IMR-90 (cell line): Measurements from ENCODE around the gene ALS2CL. TPM values are rescaled to one million over a fixed set of nuclear protein-coding genes. Genes with fewer than 3 reads are reported as not detected.

Experiments
- ATAC-seq: fragments of 200-7000 bp; cut with Tn5 transposase; 2 replicates; pipeline ENCODE4 v1.9.1; 2020; ENCODE audit warnings: low read depth, mild to moderate bottlenecking, moderate library complexity
- BruUV-seq: library from RNA; stranded (reverse); fragments of 400-500 nt; replicated peaks from 2 replicates; lab custom pipeline; 2021; lab: Mats Ljungman, UMichigan
- CTCF ChIA-PET: fragments of 300-600 bp; formaldehyde crosslinking; extraction: SDS; loops from one replicate; lab custom pipeline; 2021; ENCODE audit warnings: antibody characterized with exemption; lab: Yijun Ruan, JAX
- POLR2A ChIA-PET: fragments of 300-600 bp; sonication (Branson Sonifier 250); formaldehyde crosslinking; loops from one replicate; lab custom pipeline; 2022; ENCODE audit warnings: antibody characterized with exemption; ENCODE audit not compliant: unreplicated experiment; lab: Charles Lee
- DNase-seq: peaks from one replicate; pipeline ENCODE4 v3.0.0; 2013
- H2AFZ ChIP-seq: replicated peaks from 2 replicates; pipeline ENCODE3; 2013; ENCODE audit warnings: low read length, mild to moderate bottlenecking; ENCODE audit not compliant: poor library complexity
- H2AK5ac ChIP-seq: 2 replicates; pipeline ENCODE4 v1.6.1; 2013; ENCODE audit warnings: low read depth, low read length, inconsistent platforms
- H2AK9ac ChIP-seq: replicated peaks from 2 replicates; pipeline ENCODE3; 2013; ENCODE audit warnings: mild to moderate bottlenecking, low read depth, low read length, moderate library complexity; ENCODE audit not compliant: poor library complexity
- H2BK120ac ChIP-seq: 2 replicates; pipeline ENCODE4 v1.6.1; 2013; ENCODE audit warnings: low read depth, low read length, inconsistent platforms
- H2BK15ac ChIP-seq: 3 replicates; pipeline ENCODE4 v1.6.1; 2013; ENCODE audit warnings: low read depth, low read length, inconsistent platforms
- H2BK20ac ChIP-seq: 2 replicates; pipeline ENCODE4 v1.6.1; 2013; ENCODE audit warnings: low read depth, mild to moderate bottlenecking, inconsistent platforms, low read length, moderate library complexity
- H2BK5ac ChIP-seq: 2 replicates; pipeline ENCODE4 v1.6.1; 2013; ENCODE audit warnings: mild to moderate bottlenecking, low read depth, low read length, inconsistent platforms; ENCODE audit not compliant: poor library complexity, severe bottlenecking
- H3K14ac ChIP-seq: replicated peaks from 2 replicates; pipeline ENCODE4 v1.6.1; 2013; ENCODE audit warnings: low read depth, low read length, inconsistent platforms
- H3K18ac ChIP-seq: 2 replicates; pipeline ENCODE4 v1.6.1; 2013; ENCODE audit warnings: low read depth, low read length, control low read depth
- H3K23ac ChIP-seq: 2 replicates; pipeline ENCODE4 v1.6.1; 2013; ENCODE audit warnings: low read depth, low read length, inconsistent platforms
- H3K27ac ChIP-seq: 2 replicates; pipeline ENCODE4 v1.5.1; 2013; ENCODE audit warnings: mild to moderate bottlenecking, control low read depth, low read length; ENCODE audit not compliant: insufficient read depth
- H3K27me3 ChIP-seq: 2 replicates; pipeline ENCODE4 v1.6.1; 2013; ENCODE audit warnings: low read length; ENCODE audit not compliant: control insufficient read depth, insufficient read depth
- H3K36me3 ChIP-seq: 2 replicates; pipeline ENCODE4 v1.6.1; 2013; ENCODE audit warnings: low read length, mixed read lengths; ENCODE audit not compliant: control insufficient read depth, insufficient read depth
- H3K4ac ChIP-seq: 2 replicates; pipeline ENCODE4 v1.6.1; 2013; ENCODE audit warnings: low read depth, low read length, inconsistent platforms
- H3K4me1 ChIP-seq: 2 replicates; pipeline ENCODE4 v1.6.1; 2013; ENCODE audit warnings: low read length, mixed read lengths; ENCODE audit not compliant: control insufficient read depth, insufficient read depth
- H3K4me2 ChIP-seq: 2 replicates; pipeline ENCODE4 v1.6.1; 2013; ENCODE audit warnings: low read depth, mild to moderate bottlenecking, control low read depth, low read length, moderate library complexity
- H3K4me3 ChIP-seq: 2 replicates; pipeline ENCODE4 v1.5.1; 2013; ENCODE audit warnings: low read depth, mild to moderate bottlenecking, control low read depth, low read length, moderate library complexity; ENCODE audit not compliant: insufficient read depth
- H3K56ac ChIP-seq: 2 replicates; pipeline ENCODE4 v1.6.1; 2013; ENCODE audit warnings: low read length, inconsistent platforms; ENCODE audit not compliant: insufficient read depth; ENCODE audit errors: extremely low read depth
- H3K79me1 ChIP-seq, 2 experiments: 2 replicates each; pipeline ENCODE4 v1.6.1; 2013; ENCODE audit warnings: low read length in 2 of 2, inconsistent platforms in 1 of 2, low read depth in 1 of 2
- H3K9ac ChIP-seq: 2 replicates; pipeline ENCODE4 v1.6.1; 2013; ENCODE audit warnings: low read depth, low read length, control low read depth
- H3K9me1 ChIP-seq: 2 replicates; pipeline ENCODE4 v1.6.1; 2013; ENCODE audit warnings: low read length, inconsistent platforms; ENCODE audit not compliant: insufficient read depth
- H3K9me3 ChIP-seq: 2 replicates; pipeline ENCODE4 v1.6.1; 2013; ENCODE audit warnings: low read length; ENCODE audit not compliant: control insufficient read depth, insufficient read depth
- H4K20me1 ChIP-seq: 2 replicates; pipeline ENCODE4 v1.6.1; 2013; ENCODE audit warnings: low read length, inconsistent platforms; ENCODE audit not compliant: insufficient read depth
- H4K5ac ChIP-seq: 2 replicates; pipeline ENCODE4 v1.6.1; 2013; ENCODE audit warnings: mild to moderate bottlenecking, low read depth, low read length, control low read depth
- H4K8ac ChIP-seq, 2 experiments: 2 replicates each; pipeline ENCODE4 v1.6.1; 2013; ENCODE audit warnings: low read depth in 2 of 2, low read length in 2 of 2, control low read depth in 1 of 2, inconsistent platforms in 1 of 2
- H4K91ac ChIP-seq: 2 replicates; pipeline ENCODE4 v1.6.1; 2013; ENCODE audit warnings: low read depth, low read length, inconsistent platforms; ENCODE audit not compliant: insufficient read depth
- CEBPB ChIP-seq: IDR thresholded peaks from 2 replicates; pipeline ENCODE4 v1.6.1; 2012; ENCODE audit warnings: low read depth, low read length, improper control_type of control experiment
- CHD1 ChIP-seq: IDR thresholded peaks from 2 replicates; pipeline ENCODE4 v1.6.1; 2012; ENCODE audit warnings: low read depth, low read length, improper control_type of control experiment
- ELK1 ChIP-seq: fragments of 150-350 bp; IDR thresholded peaks from 2 replicates; pipeline ENCODE4 v1.6.1; 2016; ENCODE audit warnings: low read depth, mild to moderate bottlenecking, low read length, moderate library complexity, borderline replicate concordance
- FOS ChIP-seq: fragments of 150-350 bp; IDR thresholded peaks from 2 replicates; pipeline ENCODE4 v1.6.1; 2016; ENCODE audit warnings: low read depth, low read length
- MXI1 ChIP-seq: IDR thresholded peaks from 2 replicates; pipeline ENCODE4 v1.6.1; 2012; ENCODE audit warnings: low read depth, mild to moderate bottlenecking, low read length, moderate library complexity, borderline replicate concordance
- NFE2L2 ChIP-seq: fragments of 150-350 bp; IDR thresholded peaks from 2 replicates; pipeline ENCODE4 v1.6.1; 2016; ENCODE audit warnings: low read depth, mild to moderate bottlenecking, low read length
- RAD21 ChIP-seq: IDR thresholded peaks from 2 replicates; pipeline ENCODE4 v1.6.1; 2012; ENCODE audit warnings: low read length, improper control_type of control experiment
- RCOR1 ChIP-seq: IDR thresholded peaks from 2 replicates; pipeline ENCODE4 v1.6.1; 2012; ENCODE audit warnings: mild to moderate bottlenecking, low read length, improper control_type of control experiment; ENCODE audit not compliant: insufficient replicate concordance
- RFX5 ChIP-seq: IDR thresholded peaks from 2 replicates; pipeline ENCODE4 v1.8.0; 2012; ENCODE audit warnings: low read depth, mild to moderate bottlenecking, low read length, moderate library complexity
- SMC3 ChIP-seq: fragments of 150-350 bp; IDR thresholded peaks from 2 replicates; pipeline ENCODE4 v1.6.1; 2016; ENCODE audit warnings: low read depth, mild to moderate bottlenecking, antibody characterized with exemption, low read length, moderate library complexity
- USF2 ChIP-seq: fragments of 150-350 bp; IDR thresholded peaks from 2 replicates; pipeline ENCODE4 v1.6.1; 2017; ENCODE audit warnings: mild to moderate bottlenecking, antibody characterized with exemption, low read length, low read depth
- WGBS, 2 experiments: methylation state at CpG; one replicate each; pipeline versions ENCODE4 v1.1.5 to v1.1.7; 2013; ENCODE audit warnings: missing lambda C conversion rate in 2 of 2; ENCODE audit not compliant: insufficient read length in 1 of 2; ENCODE audit errors: extremely low coverage in 2 of 2; 5-methylcytosine and 5-hydroxymethylcytosine counted together
- dilution Hi-C: fragments of 300-500 bp; cut with HindIII; formaldehyde crosslinking; loops from one replicate; pipeline ENCODE4 v1.14.3; 2018; ENCODE audit warnings: low sequenced_read_pairs; ENCODE audit not compliant: unreplicated experiment
- in situ Hi-C: fragments of 300-500 bp; cut with MboI; formaldehyde crosslinking; loops from 3 replicates; pipeline ENCODE4 v1.14.3; 2019; ENCODE audit warnings: low sequenced_read_pairs, inconsistent platforms, mixed read lengths
- intact Hi-C: fragments of 100-400 bp; cut with micrococcal nuclease; formaldehyde crosslinking; loops from 2 replicates; pipeline ENCODE4 v1.10.0; 2022
- polyA plus RNA-seq, 3 experiments: library from polyadenylated mRNA; depleted of rRNA; stranded (reverse); fragments of >200 nt; gene quantifications; 2 replicates each; pipeline ENCODE4 v1.2.3, GENCODE V29; 2012; ENCODE audit warnings: low replicate concordance in 1 of 3
- total RNA-seq: library from RNA; depleted of rRNA; stranded (reverse); fragments of >200 nt; gene quantifications from 2 replicates; pipeline ENCODE4 v1.2.3, GENCODE V29; 2012

ALS2CL gene
- total and polyA plus RNA-seq, 2 of the 4 experiments (the other 2 are of a cell fraction): 2.2 to 4.8 TPM

GRCh38 chr3:46710229-46710628 is 16.8 kb upstream of the ALS2CL start:
- no peak overlapping the region for H2BK5ac ChIP-seq
- POLR2A ChIA-PET: no interaction called here
- 0 out of 2 replicates have a peak, but pooled peaks cover 2% of the 10 kb centered on the region for H4K20me1 ChIP-seq
- H4K91ac ChIP-seq: no peak overlapping the region
- H2AK9ac ChIP-seq: no peak overlapping the region
- H2BK120ac ChIP-seq: no peak overlapping the region
- H3K27me3 ChIP-seq: peaks cover 21% of the 10 kb centered on the region; the same call in 1 of the 2 replicates
- ATAC-seq (no peak), DNase-seq (no peak)
- no peak overlapping the region for H3K27ac ChIP-seq
- no peak overlapping the region for H4K5ac ChIP-seq
- no TSS peak for BruUV-seq
- no peak overlapping the region for H3K4ac ChIP-seq
- no peak overlapping the region for H2BK15ac ChIP-seq
- H3K14ac ChIP-seq: no peak overlapping the region
- H2AFZ ChIP-seq: no peak overlapping the region
- H2AK5ac ChIP-seq: no peak overlapping the region
- no peaks in the 10 kb centered on the region for H3K36me3 ChIP-seq
- H3K9me3 ChIP-seq: no peaks in the 10 kb centered on the region
- H3K79me1 ChIP-seq: no peaks in the 10 kb centered on the region
- dilution Hi-C loops: no loop called here
- H3K9ac ChIP-seq: no peak overlapping the region
- no peak overlapping the region for H3K4me2 ChIP-seq
- in situ Hi-C loops: loop anchor here (25.0 kb wide), 1 partner anchor 652 kb away; no protein-coding TSS in a partner anchor
- TF ChIP-seq MXI1 (no peak), USF2 (no peak), RFX5 (no peak), ELK1 (no peak), SMC3 (no peak), CEBPB (no peak), CHD1 (no peak), RAD21 (no peak), FOS (no peak), RCOR1 (no peak), NFE2L2 (no peak)
- intact Hi-C loops: no loop called here
- CTCF ChIA-PET: no interaction called here
- no CpG with 5 or more reads among the region's 7 CpGs for WGBS, 2 experiments
- no peak overlapping the region for H3K23ac ChIP-seq
- H3K9me1 ChIP-seq: no peaks in the 10 kb centered on the region; the same call in 1 of the 2 replicates
- H3K18ac ChIP-seq: no peak overlapping the region
- H4K8ac ChIP-seq: no peak overlapping the region
- H3K56ac ChIP-seq: no peak overlapping the region
- no peak overlapping the region for H3K4me3 ChIP-seq
- H2BK20ac ChIP-seq: no peak overlapping the region
- H3K4me1 ChIP-seq: peaks cover 3% of the 10 kb centered on the region; the same call in 1 of the 2 replicates
